ENCODE results near the gene GRID1.

Gene GRID1

DNA sequence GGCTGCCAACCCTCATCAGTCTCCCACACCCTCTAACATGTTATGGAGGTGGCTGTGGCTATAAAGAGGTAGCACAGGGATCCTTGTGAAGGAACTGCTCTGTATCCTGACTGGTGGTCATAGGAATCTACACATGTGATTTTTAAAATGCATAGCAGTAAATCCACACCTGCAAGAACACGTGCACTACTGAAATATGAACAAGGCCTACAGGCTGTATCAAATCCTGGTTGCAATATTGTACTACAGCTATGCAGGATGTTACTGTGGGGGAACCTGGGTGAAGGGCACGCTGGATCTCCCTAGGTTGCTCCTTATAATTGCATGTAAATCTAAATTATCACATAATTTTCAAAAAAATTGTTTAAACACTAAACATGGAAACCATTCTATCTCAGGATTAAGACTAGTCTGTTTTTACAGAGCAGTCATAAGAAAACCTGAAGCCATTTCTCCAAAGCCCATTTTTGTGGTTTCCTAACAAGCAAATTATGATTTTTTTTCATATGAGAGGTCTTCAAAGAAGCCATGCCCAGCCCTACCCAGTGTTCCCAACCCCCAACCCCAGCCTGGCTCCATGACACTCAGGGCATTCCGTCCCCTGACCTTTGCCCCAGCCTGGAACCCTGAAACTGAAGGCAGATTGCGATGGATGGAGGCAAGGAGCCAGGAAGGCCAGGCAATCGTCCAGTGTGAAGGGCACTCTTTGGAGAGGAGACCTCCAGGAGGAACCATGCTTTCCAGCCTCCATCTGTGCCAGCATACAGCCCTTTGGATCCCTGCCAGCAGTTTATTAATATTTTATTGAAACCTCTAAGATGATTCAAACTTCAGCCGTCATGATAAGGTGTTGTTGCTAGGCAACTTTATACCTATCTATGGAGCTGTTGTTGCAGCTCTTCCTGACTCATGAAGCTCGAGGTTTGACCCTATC, 161.0 kb downstream of the GRID1 start:
- no peak for DNase-seq

DNA sequence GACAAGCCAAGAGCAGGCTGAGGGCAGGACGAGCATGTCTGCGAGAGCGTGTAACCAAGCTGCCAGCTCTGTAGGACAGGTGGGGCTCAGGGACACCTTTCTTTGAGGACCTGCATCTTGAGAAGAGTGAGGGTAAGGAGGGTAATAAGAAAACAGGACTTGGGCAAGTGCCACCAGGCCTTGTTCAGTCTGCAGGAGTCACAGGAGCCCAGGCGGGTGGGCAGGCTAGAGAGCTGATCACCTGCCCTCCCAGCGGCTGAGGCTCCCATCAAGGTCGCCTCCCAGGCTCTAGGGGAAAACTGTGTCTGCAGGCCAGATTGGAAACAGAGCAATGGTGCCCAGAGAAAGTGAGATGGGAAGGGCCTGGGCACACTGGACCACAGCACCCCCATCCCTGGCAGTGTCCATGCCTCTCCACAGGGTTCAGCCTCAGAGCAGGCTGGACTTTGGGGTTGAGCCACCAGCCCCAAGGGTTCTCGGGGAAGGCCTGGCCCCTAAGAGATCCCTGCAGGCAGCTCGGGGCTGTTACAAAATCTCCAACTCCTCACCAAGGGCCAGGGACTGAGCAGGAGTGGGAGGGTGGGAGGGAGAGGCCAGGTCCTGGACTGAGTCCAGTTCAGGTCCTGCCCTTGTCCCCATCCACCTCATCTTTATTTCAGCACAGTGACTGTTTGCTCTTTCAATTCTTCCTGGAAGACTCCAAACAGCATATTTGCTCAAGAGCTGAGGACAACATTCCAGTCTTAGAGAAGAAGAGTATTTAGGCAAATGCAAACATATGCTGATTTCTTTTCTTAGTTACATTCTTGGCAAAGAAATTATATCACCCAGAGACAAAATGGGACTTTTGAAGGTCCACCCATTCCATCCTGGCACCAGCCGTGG, 161.9 kb downstream of the GRID1 start:
- DNase-seq: no peak

DNA sequence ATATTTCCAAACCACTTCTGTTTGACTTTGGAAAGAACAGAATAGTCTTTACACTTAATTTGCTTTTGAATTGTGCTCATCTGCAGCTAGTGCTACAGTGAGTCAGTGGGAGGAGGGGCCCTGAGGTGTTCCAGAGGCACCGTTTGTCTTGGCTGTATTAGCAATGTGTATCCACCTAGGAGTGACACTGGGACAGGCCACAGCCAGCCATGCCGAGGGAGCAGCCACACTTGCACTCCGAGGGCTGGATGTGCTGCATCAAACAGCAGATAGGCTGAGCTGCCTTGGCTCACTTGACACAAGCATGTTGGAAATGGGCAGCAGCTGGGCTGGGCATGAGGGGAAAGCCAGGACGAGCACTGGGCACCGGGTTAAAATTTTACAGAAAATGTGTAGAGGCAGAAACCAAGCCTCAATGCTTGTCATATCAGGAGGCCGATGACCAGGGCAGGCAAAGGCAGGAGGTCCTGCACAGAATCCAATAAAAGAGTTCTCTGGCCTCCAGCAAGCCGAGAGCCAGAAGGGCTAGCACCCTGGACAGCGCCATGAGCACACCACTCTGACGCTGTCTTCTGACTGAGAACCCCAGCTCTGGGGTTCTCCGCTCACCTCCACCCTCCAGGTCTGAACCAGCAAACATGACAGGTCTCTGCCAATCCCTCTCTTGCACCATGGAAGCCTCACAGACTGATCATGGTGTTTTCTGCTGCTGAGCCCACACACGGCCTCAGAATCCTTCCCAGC, 163.3 kb downstream of the GRID1 start:
- no peak for DNase-seq

DNA sequence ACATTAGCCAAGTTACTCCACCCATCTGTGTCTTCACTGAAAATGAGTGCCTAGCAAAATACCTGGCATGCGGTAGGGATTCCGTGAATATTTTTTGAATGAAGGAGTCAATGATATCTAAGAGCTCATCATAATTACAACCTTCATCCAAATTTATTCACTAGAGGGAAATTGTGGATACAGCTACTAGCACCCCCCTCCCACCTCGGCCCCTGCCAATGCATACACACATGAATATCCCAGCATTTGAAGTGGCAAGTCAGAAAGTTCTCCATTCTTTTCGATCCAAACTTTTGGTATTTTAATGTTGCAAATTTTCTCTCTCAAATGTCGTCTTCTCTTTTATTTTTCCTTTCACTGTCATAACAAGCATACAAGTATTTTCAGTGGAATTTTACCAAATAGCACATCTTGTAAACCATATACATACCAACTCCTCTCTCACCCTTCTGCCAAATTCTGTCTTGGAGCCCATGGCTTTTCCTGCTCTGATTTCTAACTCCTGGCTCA, 164.3 kb downstream of the GRID1 start:
- no peak for DNase-seq

DNA sequence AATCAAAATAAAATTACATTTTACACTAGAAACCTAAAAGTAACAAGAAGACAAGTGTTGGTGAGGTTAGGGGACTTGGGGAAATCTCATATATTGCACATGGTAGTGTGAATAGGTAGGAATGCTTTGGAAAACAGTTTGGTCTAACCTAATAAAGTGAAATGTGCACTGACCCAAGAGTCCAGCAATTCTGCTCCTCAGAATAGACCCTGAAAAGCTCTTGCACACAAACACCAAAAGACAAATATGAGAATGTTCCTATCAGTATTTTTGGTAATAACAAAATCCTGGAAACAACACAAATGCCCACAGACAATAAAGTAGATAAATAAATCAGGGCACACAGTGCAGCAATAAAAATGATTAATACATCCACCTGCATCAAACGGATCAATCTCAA, 165.7 kb downstream of the GRID1 start:
- DNase-seq: no peak

DNA sequence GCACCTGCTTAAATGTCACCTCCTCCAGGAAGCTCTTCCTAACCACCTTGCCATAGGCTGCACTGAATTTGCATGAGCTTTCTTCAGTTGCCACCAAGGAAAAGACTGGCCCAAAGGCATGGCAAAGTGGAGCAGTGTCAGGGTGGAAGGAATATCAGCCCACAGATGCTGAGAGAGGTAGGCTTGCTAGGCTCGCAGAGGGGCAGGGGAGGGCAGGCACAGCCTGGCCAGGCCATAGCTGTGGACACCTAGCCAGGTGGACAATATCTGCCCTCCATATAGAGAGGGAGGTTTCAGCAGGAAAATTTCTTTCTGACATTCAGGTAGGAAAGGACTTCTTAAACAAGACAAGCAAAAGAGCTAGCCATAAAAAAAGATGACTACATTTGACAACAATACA, 166.3 kb downstream of the GRID1 start:
- no peak for DNase-seq

DNA sequence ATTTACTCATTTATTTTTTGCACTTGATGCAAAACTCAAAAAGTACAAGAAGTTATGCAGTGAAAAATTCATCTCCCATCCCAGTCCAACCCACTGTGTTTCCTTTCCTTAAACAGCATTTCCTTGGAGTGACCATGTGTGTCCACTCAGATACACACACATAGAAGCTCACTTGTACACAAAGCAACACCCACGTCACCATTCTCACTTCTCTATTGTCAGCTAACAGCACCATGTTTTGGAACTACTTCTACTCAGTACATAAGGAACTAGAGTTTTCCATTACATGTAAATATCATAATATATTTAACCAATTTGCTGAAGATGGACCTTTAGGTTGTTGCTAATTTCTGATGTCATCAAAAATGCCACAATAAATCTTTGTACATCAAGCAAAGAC, 167.6 kb downstream of the GRID1 start:
- DNase-seq: no peak

DNA sequence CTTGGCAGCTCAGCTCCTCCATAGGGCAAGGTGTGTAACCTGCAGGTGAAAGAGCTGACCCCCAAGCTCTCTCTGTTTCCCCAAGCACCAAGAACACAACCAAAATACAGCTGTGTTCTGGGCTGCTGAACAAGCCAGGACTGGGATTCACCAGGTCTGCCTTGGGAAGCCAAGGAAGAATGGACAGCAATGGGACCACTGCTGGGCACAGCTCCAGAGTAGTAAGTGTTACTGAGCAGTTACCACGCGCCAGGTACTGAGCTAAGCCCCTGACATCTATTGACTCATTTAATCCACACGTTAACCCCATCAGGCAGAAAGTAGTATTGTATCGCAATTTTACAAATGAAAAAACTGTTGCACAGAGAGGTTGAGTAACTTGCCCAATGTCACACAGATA, 168.3 kb downstream of the GRID1 start:
- DNase-seq: no peak

DNA sequence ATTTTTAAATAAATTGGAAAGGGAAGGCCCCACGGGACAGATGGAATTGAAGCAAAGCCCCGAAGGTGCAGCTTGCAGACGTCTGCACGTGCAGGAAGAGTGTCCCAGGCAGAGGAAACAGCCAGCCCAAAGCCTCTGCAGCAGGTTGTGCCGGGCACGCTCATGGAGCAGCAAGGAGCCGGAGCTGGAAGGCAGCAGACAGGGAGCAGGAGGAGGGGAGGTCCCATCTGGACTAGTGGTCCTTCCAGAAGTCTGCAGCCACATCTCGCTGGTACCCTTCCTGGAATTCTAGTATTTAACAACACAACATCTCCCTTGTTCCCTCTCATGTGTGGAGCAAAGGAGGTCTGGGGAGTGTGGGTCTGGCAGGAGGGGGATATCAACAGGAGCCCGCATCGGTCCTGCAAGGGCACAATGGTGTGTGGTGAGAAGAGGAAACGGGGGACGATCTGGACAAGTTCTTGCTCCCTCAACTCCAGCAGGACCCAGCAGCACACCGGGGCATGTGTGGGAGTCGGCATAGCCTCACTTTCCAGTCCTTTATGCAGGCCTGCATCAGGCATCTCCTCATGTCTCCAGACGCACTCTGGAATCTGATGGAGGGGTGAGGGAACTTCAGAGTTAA, 169.3 kb downstream of the GRID1 start:
- no peak for DNase-seq

DNA sequence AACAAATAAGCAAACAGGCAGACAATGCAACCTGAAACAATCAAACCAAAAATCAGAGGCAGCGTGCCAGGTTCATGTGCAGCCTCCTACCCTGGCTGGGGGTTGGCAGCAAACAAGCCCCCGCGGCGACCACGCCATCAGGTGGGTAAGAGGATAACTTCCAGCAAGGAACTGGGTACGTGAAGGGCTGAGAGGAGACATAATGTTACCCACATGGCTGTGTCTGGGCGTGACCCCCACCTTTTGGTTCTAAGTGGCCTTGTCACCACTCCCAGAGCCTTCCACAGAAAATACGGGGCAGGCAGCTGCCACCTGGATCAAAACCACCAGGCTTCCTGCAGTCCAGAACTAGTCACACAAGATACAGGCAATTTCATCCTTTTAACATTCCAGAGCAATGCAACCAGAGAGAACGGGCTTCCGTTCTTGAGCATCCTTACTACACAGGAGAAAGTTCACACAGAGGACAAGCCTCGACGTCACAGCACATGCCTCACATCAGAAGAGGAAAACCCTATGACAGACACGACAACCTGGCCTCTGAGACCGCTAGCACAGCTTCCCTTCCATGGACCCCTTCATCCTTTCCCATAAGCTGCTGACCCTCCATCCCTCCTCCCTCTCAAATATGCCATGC, 171.0 kb downstream of the GRID1 start:
- DNase-seq: no peak

DNA sequence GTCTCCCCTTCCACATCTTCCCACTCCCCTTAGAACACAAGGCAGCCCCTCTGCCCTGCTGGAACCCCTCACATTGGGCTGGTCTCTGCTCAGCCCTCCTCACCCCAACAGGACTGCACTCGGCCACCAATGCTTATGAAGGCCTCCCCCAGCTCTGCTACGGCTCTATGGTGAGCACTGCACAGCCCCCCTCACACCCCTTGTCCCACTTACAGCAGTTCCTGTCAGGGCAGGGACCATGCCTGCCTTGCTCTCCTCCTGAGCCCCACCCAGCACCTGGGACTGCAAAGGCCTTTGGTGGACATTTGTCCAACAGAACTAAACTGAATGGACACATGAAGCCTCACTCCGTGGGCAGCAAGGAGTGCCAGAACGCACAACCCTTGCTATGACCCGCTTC, 171.9 kb downstream of the GRID1 start:
- no peak for DNase-seq

DNA sequence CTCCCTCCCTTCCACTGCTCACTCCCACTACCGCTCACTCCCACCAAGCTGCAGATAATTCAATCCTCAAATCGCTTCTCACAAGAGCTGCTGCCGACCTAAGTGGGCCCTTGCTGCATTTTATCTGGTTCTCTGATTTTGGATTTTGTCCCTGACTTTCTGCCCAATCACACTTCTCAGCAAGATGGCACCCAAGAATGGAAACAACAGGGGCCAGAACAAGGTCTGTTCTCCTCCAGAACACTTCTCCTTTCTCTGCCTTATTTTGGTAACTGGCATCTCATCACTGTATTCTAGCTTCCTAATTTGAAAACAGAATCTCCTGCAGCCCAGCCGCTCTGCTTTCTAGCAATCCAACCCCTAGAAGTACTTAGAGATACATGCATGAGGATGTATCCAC, 172.8 kb downstream of the GRID1 start:
- DNase-seq: no peak

DNA sequence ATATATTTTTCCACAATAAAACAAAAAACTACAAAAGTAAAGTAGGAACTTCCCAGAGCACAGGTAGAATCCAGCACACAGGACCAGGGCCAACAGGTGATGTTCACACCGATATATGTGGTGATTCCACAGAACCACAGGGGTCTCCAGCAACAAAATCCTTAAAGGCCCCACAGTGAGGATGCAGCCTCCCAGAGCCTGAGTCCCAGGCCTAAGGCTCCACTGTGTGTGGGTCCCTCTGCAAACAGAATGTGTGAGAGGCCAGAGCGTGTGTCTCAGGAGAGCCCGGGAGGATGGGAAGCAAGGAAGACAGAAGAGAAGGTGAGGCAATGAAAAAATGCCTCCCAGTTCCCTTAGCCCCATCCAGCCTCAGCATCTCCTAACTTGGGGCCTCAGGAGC, 173.9 kb downstream of the GRID1 start:
- DNase-seq: no peak

DNA sequence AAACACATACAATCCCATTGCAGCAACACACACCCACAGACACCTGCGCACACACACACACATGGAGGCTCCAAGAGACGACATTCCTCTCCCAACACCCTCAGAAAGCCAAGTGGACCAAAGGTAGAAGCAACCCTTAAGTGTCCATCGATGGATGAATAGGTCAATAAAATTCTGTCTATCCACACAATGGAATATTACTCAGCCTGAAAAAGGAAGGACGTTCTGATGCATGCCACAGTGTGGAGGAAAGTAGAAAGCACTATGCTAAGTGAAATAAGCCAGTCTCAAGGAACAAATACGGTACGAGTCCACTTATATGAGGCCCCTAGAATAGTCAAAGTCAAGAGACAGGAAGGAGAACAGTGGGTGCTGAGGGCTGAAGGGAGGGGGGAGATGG, 174.4 kb downstream of the GRID1 start:
- DNase-seq: no peak

DNA sequence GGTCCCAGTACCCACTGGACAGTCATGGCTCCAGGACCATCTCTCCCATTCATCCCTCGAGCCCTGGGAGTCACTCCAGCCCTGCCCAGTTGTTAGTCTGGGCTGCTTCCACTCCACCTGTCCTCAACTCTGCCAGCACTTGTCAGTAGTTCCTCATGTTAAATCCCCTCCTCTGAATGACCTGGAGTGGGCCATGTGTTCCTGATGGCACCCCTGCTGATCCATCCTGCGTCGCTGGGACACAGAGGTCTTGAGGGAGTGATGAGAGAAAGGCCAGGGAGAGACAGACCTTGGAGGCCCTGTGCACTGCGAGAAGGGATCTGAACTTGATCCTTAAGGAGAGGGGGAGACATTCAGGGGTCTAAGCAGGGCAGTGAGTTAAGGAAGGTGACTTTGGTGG, 174.9 kb downstream of the GRID1 start:
- no peak for DNase-seq

DNA sequence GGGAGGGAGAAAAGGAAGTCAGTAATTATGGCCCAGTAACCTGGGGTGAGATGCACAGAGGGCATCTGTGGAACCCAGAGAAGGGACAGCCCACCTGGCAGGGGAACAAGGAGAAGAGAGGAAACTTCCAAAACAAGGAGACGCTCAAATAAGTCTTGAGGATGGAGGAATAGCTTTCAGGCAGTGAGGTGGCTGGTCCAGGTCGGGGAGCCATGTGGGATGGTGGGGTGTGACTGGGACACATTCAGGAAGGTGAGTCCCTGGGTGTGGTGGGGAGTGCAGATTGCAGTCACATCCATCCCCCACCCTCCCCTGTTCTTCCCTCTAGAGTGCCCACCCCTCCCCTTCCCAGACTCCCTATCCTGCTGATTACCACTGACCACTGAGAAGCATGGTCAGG, 175.4 kb downstream of the GRID1 start:
- no peak for DNase-seq

DNA sequence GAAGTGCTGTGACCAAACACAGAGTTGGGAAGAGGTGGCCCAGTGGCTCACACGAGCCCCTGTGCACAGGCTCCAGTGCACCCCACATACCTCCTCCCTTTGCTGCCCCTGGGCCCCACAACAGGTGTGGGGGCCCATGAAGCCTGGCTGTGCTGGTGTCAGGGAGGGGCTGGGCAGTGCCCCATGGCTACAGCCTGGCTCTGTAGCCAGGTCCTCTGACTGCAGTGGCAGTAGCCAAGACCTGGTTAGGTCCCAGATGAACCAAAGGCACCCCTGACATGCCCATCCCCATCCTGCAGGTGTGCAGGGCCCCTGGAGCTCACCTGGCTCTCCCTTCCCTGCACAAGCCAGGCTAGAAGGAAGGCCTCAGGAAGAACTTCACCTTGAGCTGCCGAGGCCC, 176.3 kb downstream of the GRID1 start:
- no peak for DNase-seq

DNA sequence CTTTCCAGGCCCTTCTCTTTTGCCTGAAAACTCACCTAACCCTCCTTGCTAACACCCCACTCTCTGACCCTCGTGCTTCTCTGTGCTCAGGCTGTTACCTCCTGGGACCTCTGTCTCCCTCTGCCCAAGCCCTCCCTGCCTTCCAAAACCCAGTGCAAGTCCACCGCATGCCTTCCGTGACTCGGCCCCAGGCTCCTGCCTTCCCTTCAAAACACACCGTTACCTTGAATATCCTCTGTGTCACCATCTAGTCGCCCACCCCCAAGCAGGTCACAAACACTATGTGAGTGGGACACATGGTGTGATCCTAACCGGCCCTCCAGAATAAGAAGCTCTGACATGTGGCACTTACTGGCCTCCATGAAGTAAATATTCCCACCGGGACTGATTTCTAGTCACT, 176.7 kb downstream of the GRID1 start:
- no peak for DNase-seq

DNA sequence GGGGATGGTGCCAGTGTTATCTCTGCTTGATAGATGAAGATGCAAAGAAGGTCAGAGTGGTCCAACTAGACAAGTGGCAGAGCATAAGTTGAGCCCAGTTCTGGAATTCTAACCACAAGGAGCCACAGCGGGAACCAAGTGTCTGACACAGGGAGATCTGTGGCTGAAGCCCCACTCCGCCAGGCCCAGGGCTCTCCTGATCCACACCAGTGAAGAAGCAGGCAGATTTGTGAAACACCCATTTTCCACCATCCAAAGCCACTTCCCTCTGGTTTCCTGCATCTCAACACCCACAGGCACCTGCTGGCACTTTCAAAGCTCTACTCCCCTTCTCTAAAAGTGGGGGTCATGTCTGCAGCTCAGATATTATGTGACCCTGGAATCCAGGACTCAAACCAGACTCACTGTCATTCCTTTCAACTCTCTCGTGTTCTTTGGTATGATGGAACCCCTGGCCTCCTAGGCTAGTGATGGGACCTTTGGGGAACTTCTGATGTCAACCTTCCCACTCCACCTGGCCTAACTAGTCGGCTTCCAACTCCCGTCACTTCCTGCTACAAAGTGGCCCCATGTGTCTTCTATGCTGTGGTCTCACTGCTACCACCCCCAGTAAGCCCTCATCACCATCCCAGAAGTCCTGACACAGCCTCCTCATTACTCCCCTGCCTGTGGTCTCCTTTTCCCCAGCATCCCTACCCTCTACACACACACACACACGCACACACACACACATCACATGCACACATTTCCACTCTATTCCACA, 177.6 kb downstream of the GRID1 start:
- no peak for DNase-seq

DNA sequence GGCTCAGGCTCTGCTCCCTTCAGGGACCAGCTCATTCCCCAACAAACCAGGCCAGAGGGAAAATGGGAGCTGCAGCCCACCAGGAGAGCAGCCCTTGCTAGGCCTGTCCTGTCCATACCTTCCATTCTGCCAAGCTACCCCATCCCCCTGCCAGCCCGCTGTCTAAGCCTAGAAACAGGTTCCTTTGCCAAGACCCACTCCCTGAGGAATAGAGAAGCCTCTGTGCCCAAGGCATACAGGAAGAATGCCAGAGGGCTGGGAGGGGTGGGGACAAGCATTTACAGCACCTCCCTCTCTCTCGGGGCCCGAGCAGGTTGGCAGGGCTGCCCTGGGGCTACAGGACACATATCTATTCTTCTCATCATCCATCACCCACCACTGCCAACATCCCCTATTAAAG, 178.3 kb downstream of the GRID1 start:
- DNase-seq: no peak

DNA sequence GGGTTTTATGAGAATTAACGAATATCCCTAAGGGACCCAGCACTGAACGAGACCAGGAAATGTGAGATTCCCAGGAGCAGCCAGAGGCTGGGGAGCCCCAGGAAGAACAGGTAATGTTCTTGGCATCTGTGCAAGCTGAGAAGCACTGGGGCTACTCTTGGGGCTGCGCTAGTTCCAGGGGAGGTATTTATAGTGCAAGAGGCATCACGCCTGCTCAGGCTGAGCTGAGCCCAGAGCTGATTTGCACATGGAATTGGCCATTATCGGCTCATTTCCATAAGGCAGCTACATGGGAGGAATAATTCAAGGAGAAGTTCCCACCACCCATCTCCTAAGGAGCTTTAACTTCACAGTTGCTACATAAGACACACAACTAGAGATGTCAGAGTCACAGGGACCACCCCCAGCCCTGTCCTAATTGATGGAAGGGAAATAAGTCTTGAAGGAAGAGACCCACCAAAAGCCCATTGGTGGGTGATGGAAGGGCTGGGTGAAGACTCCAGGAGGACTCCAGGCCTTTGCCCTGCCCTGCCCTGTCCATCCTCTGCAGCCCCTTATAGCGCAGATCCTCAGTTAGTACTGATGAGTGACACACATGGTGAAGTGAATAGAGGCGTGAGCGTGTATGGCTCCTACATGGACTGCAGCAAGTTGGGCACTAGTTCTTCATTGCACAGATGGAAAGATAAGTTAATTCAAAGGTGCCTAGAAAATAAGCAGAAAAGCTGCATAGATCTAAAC, 178.9 kb downstream of the GRID1 start:
- DNase-seq: no peak
